ENCODE data around the gene SUPT4H1.

DNA sequence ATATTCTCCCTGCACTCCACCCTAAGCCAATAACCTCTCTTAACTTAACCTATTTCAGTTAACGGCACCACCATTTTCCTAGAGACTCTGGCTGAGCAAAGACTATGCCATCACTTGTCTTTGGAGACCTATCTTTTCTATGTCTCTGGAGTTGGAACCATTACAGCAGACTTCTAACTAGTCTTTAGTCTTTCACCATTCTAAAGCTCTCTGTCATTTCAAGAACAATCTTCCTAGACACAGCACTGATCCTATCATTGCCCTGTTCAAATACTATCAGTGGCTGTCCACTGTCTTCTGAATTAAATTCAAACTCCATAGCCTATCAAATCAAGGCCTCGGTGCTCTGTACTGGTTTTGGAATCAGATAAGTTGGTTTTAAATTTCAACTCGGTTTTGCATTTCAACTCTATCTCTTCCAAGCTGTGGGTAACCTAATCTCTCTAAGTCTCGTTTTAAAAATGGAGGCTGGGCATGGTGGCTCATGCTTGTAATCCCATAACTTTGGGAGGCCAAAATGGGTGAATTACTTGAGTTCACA, 33.4 kb upstream of the SUPT4H1 start:
- no peak for TF ChIP-seq POLR2A (IDR thresholded peaks at IDR 0.05)
- TF ChIP-seq, protein P1, sequence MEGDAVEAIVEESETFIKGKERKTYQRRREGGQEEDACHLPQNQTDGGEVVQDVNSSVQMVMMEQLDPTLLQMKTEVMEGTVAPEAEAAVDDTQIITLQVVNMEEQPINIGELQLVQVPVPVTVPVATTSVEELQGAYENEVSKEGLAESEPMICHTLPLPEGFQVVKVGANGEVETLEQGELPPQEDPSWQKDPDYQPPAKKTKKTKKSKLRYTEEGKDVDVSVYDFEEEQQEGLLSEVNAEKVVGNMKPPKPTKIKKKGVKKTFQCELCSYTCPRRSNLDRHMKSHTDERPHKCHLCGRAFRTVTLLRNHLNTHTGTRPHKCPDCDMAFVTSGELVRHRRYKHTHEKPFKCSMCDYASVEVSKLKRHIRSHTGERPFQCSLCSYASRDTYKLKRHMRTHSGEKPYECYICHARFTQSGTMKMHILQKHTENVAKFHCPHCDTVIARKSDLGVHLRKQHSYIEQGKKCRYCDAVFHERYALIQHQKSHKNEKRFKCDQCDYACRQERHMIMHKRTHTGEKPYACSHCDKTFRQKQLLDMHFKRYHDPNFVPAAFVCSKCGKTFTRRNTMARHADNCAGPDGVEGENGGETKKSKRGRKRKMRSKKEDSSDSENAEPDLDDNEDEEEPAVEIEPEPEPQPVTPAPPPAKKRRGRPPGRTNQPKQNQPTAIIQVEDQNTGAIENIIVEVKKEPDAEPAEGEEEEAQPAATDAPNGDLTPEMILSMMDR (IDR thresholded peaks at IDR 0.05) = no peak

Measured in thyroid gland (tissue), 4 donors.